Keratinocyte (primary cell): ENCODE measurements around the gene PSMB9.

Experiments
- CTCF ChIP-seq, 3 experiments: IDR thresholded peaks in 1 of 3; conservative IDR thresholded peaks in 1 of 3; optimal IDR thresholded peaks in 1 of 3; 2 replicates in 2 of 3; 3 replicates in 1 of 3; pipeline versions ENCODE3 to v1.5.1; 2011; ENCODE audit warnings: low read length in 3 of 3, mild to moderate bottlenecking in 3 of 3, moderate library complexity in 2 of 3, control low read depth in 1 of 3, inconsistent platforms in 1 of 3; ENCODE audit not compliant: insufficient read depth in 2 of 3; ENCODE audit errors: extremely low read depth in 1 of 3
- EZH2 ChIP-seq: IDR thresholded peaks from one replicate; pipeline ENCODE4 v1.6.1; 2012; ENCODE audit warnings: inconsistent platforms, mild to moderate bottlenecking, low read length, moderate library complexity

- TF ChIP-seq CTCF (optimal IDR thresholded peaks at IDR 0.05 in 1 of 3, IDR thresholded peaks at IDR 0.05 in 1 of 3, conservative IDR thresholded peaks at IDR 0.05 in 1 of 3; ENCODE audit: extremely low read depth in 1 of 3, insufficient read depth in 2 of 3, low read length in 3 of 3) (no peak), EZH2 (no peak)
These were observed 11.9 kb downstream of the PSMB9 start for GRCh38 chr6:32865724-32866443.
